IPS-20b (cell line): Measurements from ENCODE around the gene RFXANK.

Experiments
- H3K27ac ChIP-seq: one replicate; pipeline ENCODE4 v1.5.1; 2013; ENCODE audit warnings: low read length
- H3K27me3 ChIP-seq: 2 replicates; pipeline ENCODE4 v1.6.1; 2013; ENCODE audit warnings: mild to moderate bottlenecking, low read length, inconsistent platforms; ENCODE audit not compliant: insufficient read depth
- H3K36me3 ChIP-seq: 2 replicates; pipeline ENCODE4 v1.6.1; 2013; ENCODE audit warnings: low read depth, mild to moderate bottlenecking, inconsistent platforms, low read length, moderate library complexity; ENCODE audit not compliant: insufficient read depth
- H3K4me1 ChIP-seq: 2 replicates; pipeline ENCODE4 v1.6.1; 2013; ENCODE audit warnings: mild to moderate bottlenecking, control low read depth, inconsistent platforms, low read length, moderate library complexity; ENCODE audit not compliant: insufficient read depth
- H3K4me3 ChIP-seq: 2 replicates; pipeline ENCODE4 v1.5.1; 2013; ENCODE audit warnings: mild to moderate bottlenecking, low read length, inconsistent platforms
- H3K9ac ChIP-seq: 2 replicates; pipeline ENCODE4 v1.6.1; 2013; ENCODE audit warnings: low read depth, mild to moderate bottlenecking, inconsistent platforms, low read length, moderate library complexity
- H3K9me3 ChIP-seq: 2 replicates; pipeline ENCODE4 v1.6.1; 2013; ENCODE audit warnings: mild to moderate bottlenecking, low read depth, low read length, inconsistent platforms; ENCODE audit not compliant: insufficient read depth

The RFXANK gene

DNA sequence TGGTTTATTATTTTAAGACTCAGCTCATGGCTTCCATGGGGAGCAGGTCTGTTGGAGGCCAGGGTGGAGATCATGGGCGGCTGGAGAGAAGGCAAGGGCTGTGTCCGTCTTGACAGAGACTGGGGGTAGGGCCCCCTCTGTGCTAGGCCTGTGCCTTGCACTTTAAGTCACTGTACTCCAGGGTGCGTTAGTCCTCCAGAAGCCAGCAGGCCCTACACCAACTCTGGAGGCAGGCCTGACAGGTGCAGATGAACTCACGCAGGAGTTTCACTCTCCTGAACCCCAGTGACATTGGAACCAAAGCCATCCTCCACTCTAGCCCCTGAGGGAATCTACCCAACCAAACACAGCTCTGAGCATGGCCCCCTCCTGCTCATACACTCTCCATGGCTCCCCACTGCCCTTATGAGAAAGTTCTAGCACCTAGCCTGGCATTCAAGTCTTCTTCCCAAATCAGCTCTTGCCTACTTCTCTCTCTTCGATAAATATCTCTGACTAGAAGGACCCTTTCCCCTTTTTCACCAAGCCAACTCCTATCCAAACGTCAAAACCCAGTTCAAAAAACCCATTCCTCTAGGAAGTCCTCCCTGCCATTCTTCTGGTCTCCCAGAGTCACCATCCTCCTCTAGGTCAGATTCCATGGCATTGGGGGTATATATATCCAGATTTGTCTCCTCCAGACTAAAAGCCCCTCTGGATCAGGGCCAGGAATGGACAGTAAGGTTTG is 37.1 kb upstream of the RFXANK start:
- Histone ChIP-seq H3K36me3 (no peaks in the 10 kb centered on the region), H3K27me3 (no peaks in the 10 kb centered on the region; the same call in 1 of the 2 replicates), H3K9ac (no peak overlapping the region), H3K9me3 (no peaks in the 10 kb centered on the region), H3K27ac (no peak overlapping the region), H3K4me1 (no peaks in the 10 kb centered on the region), H3K4me3 (no peak overlapping the region)

- H3K27me3 ChIP-seq = no peaks in the 10 kb centered on the region; the same call in 1 of the 2 replicates
- no peak overlapping the region for H3K4me3 ChIP-seq
- H3K36me3 ChIP-seq = no peaks in the 10 kb centered on the region
- H3K9ac ChIP-seq = no peak overlapping the region
- H3K9me3 ChIP-seq = no peaks in the 10 kb centered on the region
- H3K27ac ChIP-seq = no peak overlapping the region
- H3K4me1 ChIP-seq = peaks cover under 1% of the 10 kb centered on the region; the same call in 1 of the 2 replicates
Observed at GRCh38 chr19:19155495-19156219, 36.4 kb upstream of the RFXANK start.

DNA sequence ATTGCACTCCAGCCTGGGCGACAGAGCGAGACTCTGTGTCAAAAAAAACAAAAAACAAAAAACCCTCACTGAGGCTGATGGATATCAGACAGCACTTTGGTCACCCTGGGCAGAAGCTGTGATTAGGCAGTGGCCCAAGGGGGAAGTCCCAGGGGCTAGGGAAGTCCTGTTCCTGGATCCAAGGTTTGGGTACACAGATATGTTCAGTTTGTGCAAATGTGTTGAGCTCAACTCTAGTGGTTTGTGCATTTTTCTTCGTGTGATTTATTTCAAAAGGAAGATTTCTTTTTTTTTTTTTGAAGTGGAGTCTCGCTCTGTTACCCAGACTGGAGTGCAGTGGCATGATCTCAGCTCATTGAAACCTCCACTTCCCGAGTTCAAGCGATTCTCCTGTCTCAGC is 34.2 kb upstream of the RFXANK start:
- H3K9me3 ChIP-seq = no peaks in the 10 kb centered on the region
- H3K9ac ChIP-seq = no peak overlapping the region
- no peaks in the 10 kb centered on the region for H3K36me3 ChIP-seq
- no peaks in the 10 kb centered on the region; the same call in 1 of the 2 replicates for H3K27me3 ChIP-seq
- no peak overlapping the region for H3K27ac ChIP-seq
- H3K4me1 ChIP-seq = peaks cover 3% of the 10 kb centered on the region; the same call in 1 of the 2 replicates
- H3K4me3 ChIP-seq = no peak overlapping the region

GRCh38 chr19:19159534-19159933 is 32.5 kb upstream of the RFXANK start:
- Histone ChIP-seq H3K36me3 (no peaks in the 10 kb centered on the region), H3K9me3 (no peaks in the 10 kb centered on the region), H3K4me1 (peaks cover 3% of the 10 kb centered on the region; the same call in 1 of the 2 replicates), H3K27me3 (no peaks in the 10 kb centered on the region; the same call in 1 of the 2 replicates), H3K4me3 (no peak overlapping the region), H3K27ac (no peak overlapping the region), H3K9ac (no peak overlapping the region)

- H3K27ac ChIP-seq = no peak overlapping the region
- H3K4me3 ChIP-seq = no peak overlapping the region
- no peaks in the 10 kb centered on the region for H3K9me3 ChIP-seq
- H3K4me1 ChIP-seq = peaks cover 3% of the 10 kb centered on the region; the same call in 1 of the 2 replicates
- H3K36me3 ChIP-seq = no peaks in the 10 kb centered on the region
- peak overlapping the region; percentile 32; the same call in 1 of the 2 replicates for H3K9ac ChIP-seq
- no peaks in the 10 kb centered on the region; the same call in 1 of the 2 replicates for H3K27me3 ChIP-seq
Observed at GRCh38 chr19:19160461-19161035, 31.5 kb upstream of the RFXANK start.

GRCh38 chr19:19162495-19162894 is 29.6 kb upstream of the RFXANK start:
- no peak overlapping the region for H3K27ac ChIP-seq
- no peak overlapping the region for H3K9ac ChIP-seq
- peaks cover 3% of the 10 kb centered on the region; the same call in 1 of the 2 replicates for H3K4me1 ChIP-seq
- peaks cover 1% of the 10 kb centered on the region; the same call in 1 of the 2 replicates for H3K27me3 ChIP-seq
- H3K4me3 ChIP-seq = no peak overlapping the region
- H3K9me3 ChIP-seq = no peaks in the 10 kb centered on the region
- H3K36me3 ChIP-seq = no peaks in the 10 kb centered on the region

GRCh38 chr19:19165396-19165795 is 26.7 kb upstream of the RFXANK start:
- Histone ChIP-seq H3K4me3 (no peak overlapping the region), H3K9me3 (no peaks in the 10 kb centered on the region), H3K36me3 (no peaks in the 10 kb centered on the region), H3K27ac (no peak overlapping the region), H3K27me3 (peaks cover 28% of the 10 kb centered on the region), H3K4me1 (peaks cover 6% of the 10 kb centered on the region; the same call in 1 of the 2 replicates), H3K9ac (no peak overlapping the region)

DNA sequence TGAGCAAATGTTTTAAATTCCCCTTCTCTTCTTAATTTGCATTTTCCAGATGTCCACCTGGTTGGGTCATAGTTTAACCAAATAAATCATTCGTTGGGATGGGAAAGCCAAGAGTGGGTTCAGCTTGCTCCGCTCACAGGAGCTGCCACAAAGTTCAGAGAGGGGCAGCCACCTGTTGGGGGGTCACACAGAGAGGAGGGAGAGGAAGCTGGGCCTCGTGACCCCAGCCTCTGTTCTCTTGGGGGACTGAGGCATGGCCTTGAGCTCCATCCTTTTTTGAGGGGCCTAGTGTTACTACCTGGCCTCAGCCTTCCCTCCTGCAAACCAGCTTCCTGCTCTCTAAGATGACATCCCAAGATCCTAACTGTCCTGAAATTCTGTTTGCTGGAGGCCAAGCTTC is 24.4 kb upstream of the RFXANK start:
- Histone ChIP-seq H3K27ac (no peak overlapping the region), H3K9ac (no peak overlapping the region), H3K27me3 (peaks cover 47% of the 10 kb centered on the region), H3K36me3 (no peaks in the 10 kb centered on the region), H3K9me3 (no peaks in the 10 kb centered on the region), H3K4me1 (peaks cover 5% of the 10 kb centered on the region; the same call in 1 of the 2 replicates), H3K4me3 (no peak overlapping the region)

GRCh38 chr19:19169236-19170052 is 22.6 kb upstream of the RFXANK start:
- H3K4me1 ChIP-seq = peaks cover 5% of the 10 kb centered on the region; the same call in 1 of the 2 replicates
- peaks cover 48% of the 10 kb centered on the region for H3K27me3 ChIP-seq
- H3K4me3 ChIP-seq = peak overlapping the region; percentile 35
- H3K27ac ChIP-seq = no peak overlapping the region
- H3K9ac ChIP-seq = no peak overlapping the region
- no peaks in the 10 kb centered on the region for H3K9me3 ChIP-seq
- no peaks in the 10 kb centered on the region for H3K36me3 ChIP-seq

DNA sequence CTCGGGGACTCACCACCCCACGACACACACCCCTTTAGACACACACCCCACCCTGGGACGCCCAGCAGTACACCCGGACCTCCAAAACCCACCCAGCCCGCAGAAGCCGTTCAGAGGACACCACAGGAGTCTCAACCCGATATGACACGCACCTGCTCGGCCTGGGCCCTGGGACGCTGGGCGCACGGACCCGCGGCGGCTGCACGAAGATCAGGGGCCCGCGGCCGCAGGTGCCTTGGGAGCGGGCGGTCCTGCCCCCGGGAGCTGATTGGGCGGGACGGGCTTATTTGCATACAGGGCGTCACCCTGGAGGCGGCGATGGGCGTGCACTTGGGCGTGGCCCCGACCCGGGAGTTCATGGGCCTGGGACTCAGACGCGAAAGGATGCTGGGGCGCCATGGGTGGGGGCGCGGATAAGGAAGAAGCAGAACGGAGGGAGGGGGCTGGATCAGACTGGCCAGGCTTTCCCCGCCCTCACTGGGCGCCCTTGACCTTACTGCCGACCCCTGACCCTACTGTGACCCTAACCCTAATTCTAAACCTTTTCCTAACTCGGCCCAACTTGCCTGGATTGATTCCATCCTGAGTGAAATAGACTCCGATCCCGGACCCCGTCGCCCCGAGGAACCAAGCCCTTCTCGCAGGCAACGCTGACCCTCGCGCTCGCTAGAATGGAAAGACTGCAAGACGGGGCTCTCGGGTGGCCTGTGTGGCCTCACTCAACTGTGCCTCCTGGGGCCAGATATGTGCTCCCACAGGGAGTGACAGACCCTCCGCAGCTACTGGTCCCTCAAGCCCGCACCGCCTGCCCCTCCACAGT is 21.8 kb upstream of the RFXANK start, which contains the start of gene MEF2B:
Gene MEF2B (minus strand): TSS at position 211 of the 820 bp plus-strand sequence. CDS start 19,528 bp downstream, outside the sequence.
- H3K27ac ChIP-seq = no peak within 1 kb of the TSS
- H3K4me1 ChIP-seq = peaks cover 5% of the 10 kb centered on the region; the same call in 1 of the 2 replicates
- H3K4me3 ChIP-seq = peak within 1 kb of the TSS; percentile 41
- peaks cover 48% of the 10 kb centered on the region for H3K27me3 ChIP-seq
- H3K9me3 ChIP-seq = no peaks in the 10 kb centered on the region
- no peak within 1 kb of the TSS for H3K9ac ChIP-seq
- no peaks in the 10 kb centered on the region for H3K36me3 ChIP-seq
